ENCODE results near the gene CELF5.

DNA sequence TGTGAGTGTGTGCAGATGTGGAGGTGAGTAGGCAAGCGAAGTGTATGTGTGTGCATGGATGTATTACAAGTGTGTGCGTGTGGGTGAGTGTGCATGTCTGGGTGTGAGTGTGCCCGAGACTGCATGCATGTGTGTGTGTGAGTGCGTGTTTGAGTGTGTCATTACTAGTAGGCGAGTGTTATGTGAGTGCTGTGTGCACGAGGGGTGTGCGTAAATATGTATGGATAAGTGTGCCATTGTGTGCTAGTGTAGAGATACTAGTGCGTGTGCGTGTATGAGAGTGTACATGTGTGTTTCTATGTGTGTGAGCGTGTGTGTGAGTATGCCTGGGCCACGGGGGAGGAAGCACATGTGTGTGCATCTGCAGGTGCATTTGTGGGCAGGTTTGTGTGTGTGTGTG, 53.8 kb downstream of the CELF5 start:
- TF ChIP-seq, protein P1, sequence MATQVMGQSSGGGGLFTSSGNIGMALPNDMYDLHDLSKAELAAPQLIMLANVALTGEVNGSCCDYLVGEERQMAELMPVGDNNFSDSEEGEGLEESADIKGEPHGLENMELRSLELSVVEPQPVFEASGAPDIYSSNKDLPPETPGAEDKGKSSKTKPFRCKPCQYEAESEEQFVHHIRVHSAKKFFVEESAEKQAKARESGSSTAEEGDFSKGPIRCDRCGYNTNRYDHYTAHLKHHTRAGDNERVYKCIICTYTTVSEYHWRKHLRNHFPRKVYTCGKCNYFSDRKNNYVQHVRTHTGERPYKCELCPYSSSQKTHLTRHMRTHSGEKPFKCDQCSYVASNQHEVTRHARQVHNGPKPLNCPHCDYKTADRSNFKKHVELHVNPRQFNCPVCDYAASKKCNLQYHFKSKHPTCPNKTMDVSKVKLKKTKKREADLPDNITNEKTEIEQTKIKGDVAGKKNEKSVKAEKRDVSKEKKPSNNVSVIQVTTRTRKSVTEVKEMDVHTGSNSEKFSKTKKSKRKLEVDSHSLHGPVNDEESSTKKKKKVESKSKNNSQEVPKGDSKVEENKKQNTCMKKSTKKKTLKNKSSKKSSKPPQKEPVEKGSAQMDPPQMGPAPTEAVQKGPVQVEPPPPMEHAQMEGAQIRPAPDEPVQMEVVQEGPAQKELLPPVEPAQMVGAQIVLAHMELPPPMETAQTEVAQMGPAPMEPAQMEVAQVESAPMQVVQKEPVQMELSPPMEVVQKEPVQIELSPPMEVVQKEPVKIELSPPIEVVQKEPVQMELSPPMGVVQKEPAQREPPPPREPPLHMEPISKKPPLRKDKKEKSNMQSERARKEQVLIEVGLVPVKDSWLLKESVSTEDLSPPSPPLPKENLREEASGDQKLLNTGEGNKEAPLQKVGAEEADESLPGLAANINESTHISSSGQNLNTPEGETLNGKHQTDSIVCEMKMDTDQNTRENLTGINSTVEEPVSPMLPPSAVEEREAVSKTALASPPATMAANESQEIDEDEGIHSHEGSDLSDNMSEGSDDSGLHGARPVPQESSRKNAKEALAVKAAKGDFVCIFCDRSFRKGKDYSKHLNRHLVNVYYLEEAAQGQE (tag by site-specific recombination; IDR thresholded peaks at IDR 0.05), result no peak
- TF ChIP-seq CTCF (tag by site-specific recombination; IDR thresholded peaks at IDR 0.05), result no peak
